ENCODE measurements around the gene OR2M3. TPM values are rescaled to one million over a fixed set of nuclear protein-coding genes. Genes with fewer than 3 reads are reported as not detected.
"Not testable (repeated sequence)": the region's sequence is repeated elsewhere in the genome, so short reads cannot be mapped to it uniquely, and the experiment has no call there.

The OR2M3 gene
- total RNA-seq, 4 donors from 2014 or later: under 0.01 TPM; not detected in 3

- H3K36me3 ChIP-seq: no peaks in the 10 kb centered on the region
- H3K27ac ChIP-seq: no peak overlapping the region
- no peak for DNase-seq
- TF ChIP-seq CTCF (IDR thresholded peaks at IDR 0.05) (no peak), POLR2A (IDR thresholded peaks at IDR 0.05) (no peak)
- intact Hi-C loops (cut with DNase I; ENCODE audit: low total_unique reads): no loop called here
- H3K4me1 ChIP-seq: no peaks in the 10 kb centered on the region
- H3K9me3 ChIP-seq: no peaks in the 10 kb centered on the region
- no peaks in the 10 kb centered on the region for H3K27me3 ChIP-seq
- no peak overlapping the region for H3K4me3 ChIP-seq
Observed at GRCh38 chr1:248239478-248239877, 42.4 kb downstream of the OR2M3 start.

GRCh38 chr1:248243204-248243603, 46.1 kb downstream of the OR2M3 start:
- H3K4me3 ChIP-seq: no peak overlapping the region
- no peak for DNase-seq
- no peaks in the 10 kb centered on the region for H3K9me3 ChIP-seq
- no peaks in the 10 kb centered on the region for H3K4me1 ChIP-seq
- no peak for TF ChIP-seq CTCF (IDR thresholded peaks at IDR 0.05)
- no peak for TF ChIP-seq POLR2A (IDR thresholded peaks at IDR 0.05)
- intact Hi-C loops (cut with DNase I; ENCODE audit: low total_unique reads): no loop called here
- H3K27ac ChIP-seq: no peak overlapping the region
- H3K27me3 ChIP-seq: no peaks in the 10 kb centered on the region
- H3K36me3 ChIP-seq: no peaks in the 10 kb centered on the region

GRCh38 chr1:248259309-248259708, 62.2 kb downstream of the OR2M3 start:
- H3K36me3 ChIP-seq; DNase-seq; H3K27me3 ChIP-seq; H3K4me1 ChIP-seq; H3K4me3 ChIP-seq; H3K27ac ChIP-seq; intact Hi-C loops (cut with DNase I; ENCODE audit: low total_unique reads); H3K9me3 ChIP-seq: not testable (repeated sequence)

Other genes with a start within 250 kb of the OR2M3 start
- not detected for gene OR2L8, start 248.4 kb upstream of the OR2M3 start, total RNA-seq
- not detected for gene OR2AK2, start 232.0 kb upstream of the OR2M3 start, total RNA-seq
- gene OR2L5, start 183.6 kb upstream of the OR2M3 start, total RNA-seq: under 1 TPM in 1 of 4 donors, not detected in 3; 0.14 TPM
- gene OR2L2, start 167.2 kb upstream of the OR2M3 start, total RNA-seq: under 1 TPM in 1 of 4 donors, not detected in 3; 0.30 TPM
- under 1 TPM in 1 of 4 donors, not detected in 3; 0.15 TPM for gene OR2L3, start 150.4 kb upstream of the OR2M3 start, total RNA-seq
- gene OR2L13, start 102.1 kb upstream of the OR2M3 start, total RNA-seq: under 1 TPM in 1 of 4 donors, not detected in 3; 0.21 TPM
- not detected for gene OR2M5, start 52.1 kb upstream of the OR2M3 start, total RNA-seq
- not detected for gene OR2M2, start 22.4 kb upstream of the OR2M3 start, total RNA-seq
- gene OR2M4, start 34.2 kb downstream of the OR2M3 start, total RNA-seq: not detected
- not detected for gene OR2T33, start 80.7 kb downstream of the OR2M3 start, total RNA-seq
- not detected for gene OR2T12, start 106.2 kb downstream of the OR2M3 start, total RNA-seq
- not detected for gene OR2M7, start 127.3 kb downstream of the OR2M3 start, total RNA-seq
- gene OR14C36, start 151.5 kb downstream of the OR2M3 start, total RNA-seq: not detected
- not detected for gene OR2T4, start 164.4 kb downstream of the OR2M3 start, total RNA-seq
- not detected for gene OR2T6, start 178.5 kb downstream of the OR2M3 start, total RNA-seq
- gene OR2T1, start 205.8 kb downstream of the OR2M3 start, total RNA-seq: not detected
- gene OR2T2, start 248.4 kb downstream of the OR2M3 start, total RNA-seq: under 1 TPM in 1 of 4 donors, not detected in 3; 0.21 TPM

Measured in uterus (tissue), 4 donors.